Ishikawa (cell line): ENCODE data around the gene NEAT1.

Experiments used
- CREB1 ChIP-seq: IDR thresholded peaks from 2 replicates; pipeline ENCODE4 v1.6.1; 2012; ENCODE audit warnings: low read depth
- EGR1 ChIP-seq: IDR thresholded peaks from 2 replicates; pipeline ENCODE4 v1.6.1; 2012
- EP300 ChIP-seq: IDR thresholded peaks from 2 replicates; pipeline ENCODE4 v1.6.1; 2012; ENCODE audit warnings: borderline replicate concordance
- FOXM1 ChIP-seq: IDR thresholded peaks from 2 replicates; pipeline ENCODE4 v1.6.1; 2012; ENCODE audit warnings: low read depth, borderline replicate concordance
- NFIC ChIP-seq: IDR thresholded peaks from 2 replicates; pipeline ENCODE4 v1.6.1; 2012
- RAD21 ChIP-seq: IDR thresholded peaks from 2 replicates; pipeline ENCODE4 v1.6.1; 2012; ENCODE audit warnings: low read depth
- REST ChIP-seq: IDR thresholded peaks from 2 replicates; pipeline ENCODE4 v1.6.1; 2012; ENCODE audit warnings: low read depth, mild to moderate bottlenecking
- TAF1 ChIP-seq: IDR thresholded peaks from 2 replicates; pipeline ENCODE4 v1.6.1; 2012; ENCODE audit warnings: low read depth, mild to moderate bottlenecking
- TCF12 ChIP-seq: IDR thresholded peaks from 2 replicates; pipeline ENCODE4 v1.6.1; 2012; ENCODE audit warnings: low read depth
- TEAD4 ChIP-seq: IDR thresholded peaks from 2 replicates; pipeline ENCODE4 v1.6.1; 2012
- YY1 ChIP-seq: IDR thresholded peaks from 2 replicates; pipeline ENCODE4 v1.6.1; 2012; ENCODE audit warnings: low read depth
- ZBTB7A ChIP-seq: IDR thresholded peaks from 2 replicates; pipeline ENCODE4 v1.6.1; 2012; ENCODE audit warnings: low read depth
- TF ChIP-seq, protein P1 (sequence below): IDR thresholded peaks from 2 replicates; pipeline ENCODE4 v1.6.1; 2012
- TF ChIP-seq, protein P2 (sequence below): IDR thresholded peaks from 2 replicates; pipeline ENCODE4 v1.6.1; 2012

Gene NEAT1

GRCh38 chr11:65416341-65416824 is 6.2 kb upstream of the NEAT1 start:
- no peak for TF ChIP-seq REST
- peak; percentile 94 for TF ChIP-seq RAD21
- TF ChIP-seq, protein P1, sequence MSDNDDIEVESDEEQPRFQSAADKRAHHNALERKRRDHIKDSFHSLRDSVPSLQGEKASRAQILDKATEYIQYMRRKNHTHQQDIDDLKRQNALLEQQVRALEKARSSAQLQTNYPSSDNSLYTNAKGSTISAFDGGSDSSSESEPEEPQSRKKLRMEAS: peak; percentile 37; the same call in 1 of the 2 replicates
- TF ChIP-seq EGR1: peak; percentile 83
- TF ChIP-seq TCF12: no peak
- no peak for TF ChIP-seq NFIC
- no peak for TF ChIP-seq EP300
- 0 out of 2 replicates have a peak, but pooled peaks have one; percentile 21 for TF ChIP-seq YY1
- no peak for TF ChIP-seq CREB1
- TF ChIP-seq, protein P2, sequence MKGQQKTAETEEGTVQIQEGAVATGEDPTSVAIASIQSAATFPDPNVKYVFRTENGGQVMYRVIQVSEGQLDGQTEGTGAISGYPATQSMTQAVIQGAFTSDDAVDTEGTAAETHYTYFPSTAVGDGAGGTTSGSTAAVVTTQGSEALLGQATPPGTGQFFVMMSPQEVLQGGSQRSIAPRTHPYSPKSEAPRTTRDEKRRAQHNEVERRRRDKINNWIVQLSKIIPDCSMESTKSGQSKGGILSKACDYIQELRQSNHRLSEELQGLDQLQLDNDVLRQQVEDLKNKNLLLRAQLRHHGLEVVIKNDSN: no peak
- peak; percentile 10; the same call in 1 of the 2 replicates for TF ChIP-seq TEAD4
- TF ChIP-seq TAF1: no peak

DNA sequence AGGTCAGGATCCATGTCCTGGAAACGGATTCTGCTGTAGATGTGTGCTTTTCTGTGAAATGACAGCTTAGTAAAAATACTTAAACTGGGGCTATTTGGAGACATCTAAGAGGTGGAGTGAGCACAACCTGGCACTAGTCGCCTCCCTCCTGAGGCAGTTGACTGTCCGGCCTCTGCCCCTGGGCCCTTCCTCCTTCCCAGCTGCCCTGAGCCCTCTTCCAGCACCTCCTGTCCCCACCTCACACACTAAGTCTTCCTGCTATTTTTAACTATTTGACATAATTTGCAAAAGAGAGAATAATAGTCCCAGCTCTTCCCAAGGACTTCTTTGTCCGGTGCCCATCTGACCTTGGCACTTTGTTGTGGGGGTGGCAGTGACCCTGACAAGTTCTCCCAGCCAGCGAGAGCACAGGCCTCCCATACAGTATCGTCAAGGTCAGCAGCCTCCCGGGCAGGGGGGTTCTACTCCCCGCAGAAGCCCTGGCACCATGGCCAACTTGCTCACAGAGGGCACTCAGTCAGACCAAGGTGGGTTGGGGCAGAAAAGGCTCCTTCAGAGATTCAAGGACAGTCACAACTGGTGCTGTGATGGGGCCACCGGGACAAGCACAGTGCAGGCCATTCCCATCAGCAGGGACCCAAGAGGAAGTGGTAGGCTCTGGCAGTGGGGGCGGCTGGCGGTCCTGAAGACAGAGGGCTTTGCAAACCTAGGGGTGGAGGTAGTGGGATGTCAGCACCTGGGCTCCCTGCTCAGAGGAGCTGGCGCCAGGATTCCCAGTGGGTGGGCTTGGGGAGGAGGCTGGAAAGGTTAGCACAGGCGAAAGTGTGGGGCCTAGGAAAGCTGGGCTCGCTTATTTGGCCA is 5.5 kb upstream of the NEAT1 start:
- TF ChIP-seq TEAD4 (no peak), EGR1 (no peak), NFIC (no peak), FOXM1 (no peak), TAF1 (no peak)

DNA sequence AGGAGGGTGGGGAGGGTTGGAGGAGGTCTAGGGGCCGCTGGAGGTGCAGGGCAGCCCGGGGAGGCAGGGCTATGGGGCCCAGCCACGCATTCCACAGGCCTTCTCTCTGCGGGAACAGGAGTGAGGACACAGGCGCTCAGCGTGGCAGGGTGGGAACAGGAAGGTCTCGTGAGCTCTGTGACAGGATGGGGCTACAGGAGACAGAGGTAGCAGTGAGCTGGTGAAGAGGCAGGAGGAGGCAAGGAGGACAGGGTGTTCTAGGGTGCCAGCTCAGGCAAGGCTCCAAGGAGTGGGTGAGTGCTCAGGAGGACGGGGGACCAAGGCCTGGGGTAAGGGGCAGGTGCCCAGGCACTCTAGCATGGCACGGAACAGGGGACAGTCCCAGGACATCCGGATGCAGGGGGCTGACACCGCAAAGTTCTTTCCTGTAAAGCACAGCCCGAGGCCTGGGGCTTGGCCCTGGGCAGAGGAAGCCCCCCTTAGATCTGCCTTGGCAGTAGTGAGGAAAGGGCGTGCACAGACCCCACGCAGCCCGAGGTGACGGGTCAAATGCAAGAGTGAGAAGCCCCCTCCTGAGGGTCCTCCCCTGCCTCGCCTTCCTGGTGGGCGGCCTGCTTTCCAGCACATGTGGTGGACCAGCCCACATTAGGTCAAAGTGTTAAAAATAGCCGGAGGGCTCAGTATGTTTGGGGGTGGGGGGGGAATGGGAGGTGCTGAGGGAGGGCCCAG is 4.7 kb upstream of the NEAT1 start:
- TF ChIP-seq, protein P1: no peak
- TF ChIP-seq TAF1 (no peak), TCF12 (no peak), NFIC (no peak), EP300 (no peak), FOXM1 (no peak), TEAD4 (no peak), REST (no peak), CREB1 (no peak), EGR1 (no peak), YY1 (no peak)

- no peak for TF ChIP-seq TAF1
- no peak; the same call in 1 of the 2 replicates for TF ChIP-seq EP300
- TF ChIP-seq NFIC: no peak
- TF ChIP-seq CREB1: no peak
- no peak for TF ChIP-seq TEAD4
- TF ChIP-seq REST: no peak
- no peak for TF ChIP-seq ZBTB7A
These were observed 4.2 kb upstream of the NEAT1 start for GRCh38 chr11:65418431-65418680.
